Measurements from ENCODE around the gene CDH4. TPM values are rescaled to one million over a fixed set of nuclear protein-coding genes. Genes with fewer than 3 reads are reported as not detected.
"Not testable (repeated sequence)": the region's sequence is repeated elsewhere in the genome, so short reads cannot be mapped to it uniquely, and the experiment has no call there.

CDH4 gene
- total and polyA plus RNA-seq, 3 experiments from 2014 or later: 0.22 TPM; not detected in 2

GRCh38 chr20:61853073-61854005, 601.3 kb downstream of the CDH4 start:
- Mint-ChIP-seq H3K9me3 (peaks cover 0 to 2% (median 0%) of the 10 kb centered on the region in 5 donors), H3K4me3 (no peak overlapping the region), H3K36me3 (no peaks in the 10 kb centered on the region), H3K27ac (no peak overlapping the region), H3K4me1 (no peaks in the 10 kb centered on the region), H3K27me3 (no peaks in the 10 kb centered on the region)
- Histone ChIP-seq H3K27ac (ENCODE audit: low read depth, low read length) (no peak overlapping the region), H3K27me3 (ENCODE audit: insufficient read depth, low read length, poor library complexity, severe bottlenecking) (no peaks in the 10 kb centered on the region), H3K36me3 (ENCODE audit: insufficient read depth, low read length) (no peaks in the 10 kb centered on the region), H3K9me3 (ENCODE audit: low read length) (no peaks in the 10 kb centered on the region), H3K4me1 (ENCODE audit: insufficient read depth, low read length) (no peaks in the 10 kb centered on the region), H3K4me3 (ENCODE audit: low read length) (no peak overlapping the region)
- no peak for DNase-seq
- ChIA-PET POLR2A (no interaction called here), CTCF (no interaction called here)

- H3K27ac ChIP-seq (ENCODE audit: low read depth, low read length); H3K36me3 Mint-ChIP-seq; CTCF ChIA-PET; H3K4me3 ChIP-seq (ENCODE audit: low read length); H3K27ac Mint-ChIP-seq; H3K4me1 Mint-ChIP-seq; H3K27me3 Mint-ChIP-seq; H3K9me3 Mint-ChIP-seq; H3K4me3 Mint-ChIP-seq; H3K9me3 ChIP-seq (ENCODE audit: low read length); H3K27me3 ChIP-seq (ENCODE audit: insufficient read depth, low read length, poor library complexity, severe bottlenecking); DNase-seq; POLR2A ChIA-PET; H3K4me1 ChIP-seq (ENCODE audit: insufficient read depth, low read length); H3K36me3 ChIP-seq (ENCODE audit: insufficient read depth, low read length): not testable (repeated sequence)
These were observed 602.5 kb downstream of the CDH4 start for GRCh38 chr20:61854538-61854937.

GRCh38 chr20:61855286-61855685, 603.2 kb downstream of the CDH4 start:
- Histone ChIP-seq H3K36me3 (ENCODE audit: insufficient read depth, low read length) (no peaks in the 10 kb centered on the region), H3K27ac (ENCODE audit: low read depth, low read length) (no peak overlapping the region), H3K9me3 (ENCODE audit: low read length) (no peaks in the 10 kb centered on the region), H3K27me3 (ENCODE audit: insufficient read depth, low read length, poor library complexity, severe bottlenecking) (no peaks in the 10 kb centered on the region), H3K4me1 (ENCODE audit: insufficient read depth, low read length) (no peaks in the 10 kb centered on the region), H3K4me3 (ENCODE audit: low read length) (no peak overlapping the region)
- POLR2A ChIA-PET: no interaction called here
- CTCF ChIA-PET: no interaction called here
- Mint-ChIP-seq H3K9me3 (peaks cover 0 to 2% (median 0%) of the 10 kb centered on the region in 5 donors), H3K4me1 (no peaks in the 10 kb centered on the region), H3K36me3 (no peaks in the 10 kb centered on the region), H3K27ac (peak overlapping the region in 1 of 8 donors; percentile 38), H3K27me3 (peaks cover 0 to 5% of the 10 kb centered on the region in 2 donors), H3K4me3 (no peak overlapping the region)
- no peak for DNase-seq

- no peaks in the 10 kb centered on the region for H3K4me1 Mint-ChIP-seq
These were observed 604.8 kb downstream of the CDH4 start for GRCh38 chr20:61856626-61857413.

GRCh38 chr20:61857414-61857775, 605.3 kb downstream of the CDH4 start:
- H3K36me3 Mint-ChIP-seq: no peaks in the 10 kb centered on the region
- Histone ChIP-seq H3K36me3 (ENCODE audit: insufficient read depth, low read length) (no peaks in the 10 kb centered on the region), H3K4me3 (ENCODE audit: low read length) (no peak overlapping the region), H3K4me1 (ENCODE audit: insufficient read depth, low read length) (no peaks in the 10 kb centered on the region), H3K9me3 (ENCODE audit: low read length) (no peaks in the 10 kb centered on the region), H3K27me3 (ENCODE audit: insufficient read depth, low read length, poor library complexity, severe bottlenecking) (no peaks in the 10 kb centered on the region), H3K27ac (ENCODE audit: low read depth, low read length) (no peak overlapping the region)
- no peak overlapping the region for H3K27ac Mint-ChIP-seq
- no peak for DNase-seq
- no peaks in the 10 kb centered on the region for H3K4me1 Mint-ChIP-seq
- peaks cover 0 to 2% (median 0%) of the 10 kb centered on the region in 5 donors for H3K9me3 Mint-ChIP-seq
- peaks cover 0 to 13% of the 10 kb centered on the region in 2 donors for H3K27me3 Mint-ChIP-seq
- no peak overlapping the region for H3K4me3 Mint-ChIP-seq
- POLR2A ChIA-PET: no interaction called here
- CTCF ChIA-PET: no interaction called here

More at GRCh38 chr20:61856626-61857413, 604.8 kb downstream of the CDH4 start:
- Mint-ChIP-seq H3K27me3 (peaks cover 0 to 13% of the 10 kb centered on the region in 2 donors), H3K27ac (no peak overlapping the region), H3K36me3 (no peaks in the 10 kb centered on the region), H3K9me3 (peaks cover 0 to 2% (median 0%) of the 10 kb centered on the region in 5 donors), H3K4me3 (no peak overlapping the region)
- ChIA-PET POLR2A (no interaction called here), CTCF (no interaction called here)
- Histone ChIP-seq H3K27me3 (ENCODE audit: insufficient read depth, low read length, poor library complexity, severe bottlenecking) (no peaks in the 10 kb centered on the region), H3K4me1 (ENCODE audit: insufficient read depth, low read length) (no peaks in the 10 kb centered on the region), H3K27ac (ENCODE audit: low read depth, low read length) (no peak overlapping the region), H3K9me3 (ENCODE audit: low read length) (no peaks in the 10 kb centered on the region), H3K4me3 (ENCODE audit: low read length) (no peak overlapping the region), H3K36me3 (ENCODE audit: insufficient read depth, low read length) (no peaks in the 10 kb centered on the region)
- no peak for DNase-seq

- no peak overlapping the region for H3K4me3 Mint-ChIP-seq
- H3K27ac ChIP-seq (ENCODE audit: low read depth, low read length): no peak overlapping the region
- H3K36me3 ChIP-seq (ENCODE audit: insufficient read depth, low read length): no peaks in the 10 kb centered on the region
- DNase-seq: no peak
- CTCF ChIA-PET: no interaction called here
- POLR2A ChIA-PET: no interaction called here
- H3K4me1 ChIP-seq (ENCODE audit: insufficient read depth, low read length): no peaks in the 10 kb centered on the region
- no peaks in the 10 kb centered on the region for H3K4me1 Mint-ChIP-seq
- peaks cover 0 to 2% (median 0%) of the 10 kb centered on the region in 5 donors for H3K9me3 Mint-ChIP-seq
- peaks cover 0 to 13% of the 10 kb centered on the region in 2 donors for H3K27me3 Mint-ChIP-seq
- H3K4me3 ChIP-seq (ENCODE audit: low read length): no peak overlapping the region
- no peaks in the 10 kb centered on the region for H3K9me3 ChIP-seq (ENCODE audit: low read length)
- H3K27me3 ChIP-seq (ENCODE audit: insufficient read depth, low read length, poor library complexity, severe bottlenecking): no peaks in the 10 kb centered on the region
- H3K27ac Mint-ChIP-seq: no peak overlapping the region
- no peaks in the 10 kb centered on the region for H3K36me3 Mint-ChIP-seq
These were observed 605.8 kb downstream of the CDH4 start for GRCh38 chr20:61857884-61858283.

- Histone ChIP-seq H3K27ac (ENCODE audit: low read depth, low read length) (no peak overlapping the region), H3K4me1 (ENCODE audit: insufficient read depth, low read length) (no peaks in the 10 kb centered on the region), H3K36me3 (ENCODE audit: insufficient read depth, low read length) (no peaks in the 10 kb centered on the region), H3K27me3 (ENCODE audit: insufficient read depth, low read length, poor library complexity, severe bottlenecking) (no peaks in the 10 kb centered on the region), H3K9me3 (ENCODE audit: low read length) (no peaks in the 10 kb centered on the region), H3K4me3 (ENCODE audit: low read length) (no peak overlapping the region)
- Mint-ChIP-seq H3K36me3 (no peaks in the 10 kb centered on the region), H3K9me3 (peaks cover 0 to 2% (median 0%) of the 10 kb centered on the region in 5 donors), H3K4me1 (no peaks in the 10 kb centered on the region), H3K27me3 (peaks cover 0 to 13% of the 10 kb centered on the region in 2 donors), H3K27ac (no peak overlapping the region), H3K4me3 (no peak overlapping the region)
- ChIA-PET CTCF (no interaction called here), POLR2A (no interaction called here)
- DNase-seq: no peak
These were observed 607.7 kb downstream of the CDH4 start for GRCh38 chr20:61859767-61860166.

- Histone ChIP-seq H3K4me3 (ENCODE audit: low read length) (no peak overlapping the region), H3K27ac (ENCODE audit: low read depth, low read length) (no peak overlapping the region), H3K36me3 (ENCODE audit: insufficient read depth, low read length) (no peaks in the 10 kb centered on the region), H3K27me3 (ENCODE audit: insufficient read depth, low read length, poor library complexity, severe bottlenecking) (no peaks in the 10 kb centered on the region), H3K9me3 (ENCODE audit: low read length) (no peaks in the 10 kb centered on the region), H3K4me1 (ENCODE audit: insufficient read depth, low read length) (no peaks in the 10 kb centered on the region)
- H3K36me3 Mint-ChIP-seq: no peaks in the 10 kb centered on the region
- no peak for DNase-seq
- peaks cover 0 to 13% of the 10 kb centered on the region in 2 donors for H3K27me3 Mint-ChIP-seq
- H3K9me3 Mint-ChIP-seq: peaks cover 4 to 5% (median 4%) of the 10 kb centered on the region in 5 donors
- CTCF ChIA-PET: no interaction called here
- H3K27ac Mint-ChIP-seq: no peak overlapping the region
- POLR2A ChIA-PET: no interaction called here
- no peak overlapping the region for H3K4me3 Mint-ChIP-seq
- H3K4me1 Mint-ChIP-seq: no peaks in the 10 kb centered on the region
These were observed 608.4 kb downstream of the CDH4 start for GRCh38 chr20:61860260-61860987.
